GM19324 (cell line): ENCODE measurements around the gene SAMD5.

ENCODE experiments used
- ATAC-seq: cut with Tn5 transposase; IDR thresholded peaks from one replicate; pipeline ENCODE4 v1.9.1; 2021; ENCODE audit warnings: mild to moderate bottlenecking, moderate library complexity; ENCODE audit not compliant: unreplicated experiment, low FRiP score

The SAMD5 gene

GRCh38 chr6:147508042-147508865 is at the start of gene SAMD5:
SAMD5 (plus strand) TSS chr6:147508690; CDS start chr6:147508929, 239 bp downstream.
- ATAC-seq: peak; percentile 49

GRCh38 chr6:147459780-147460179 is 48.7 kb upstream of the SAMD5 start:
- no peak for ATAC-seq

GRCh38 chr6:147463651-147464050 is 44.8 kb upstream of the SAMD5 start:
- no peak for ATAC-seq

- no peak for ATAC-seq
Measured at GRCh38 chr6:147467428-147467827, 41.1 kb upstream of the SAMD5 start.

GRCh38 chr6:147467886-147468285 is 40.6 kb upstream of the SAMD5 start:
- no peak for ATAC-seq

- no peak for ATAC-seq
Measured at GRCh38 chr6:147468634-147469033, 39.9 kb upstream of the SAMD5 start.

GRCh38 chr6:147479857-147480256 is 28.6 kb upstream of the SAMD5 start:
- no peak for ATAC-seq

- no peak for ATAC-seq
Measured at GRCh38 chr6:147486683-147487082, 21.8 kb upstream of the SAMD5 start.

GRCh38 chr6:147497472-147497871 is 11.0 kb upstream of the SAMD5 start:
- no peak for ATAC-seq

- ATAC-seq: no peak
Measured at GRCh38 chr6:147503587-147503986, 4.9 kb upstream of the SAMD5 start.

- no peak for ATAC-seq
Measured at GRCh38 chr6:147504848-147505247, 3.6 kb upstream of the SAMD5 start.

GRCh38 chr6:147506704-147507114 is 1.8 kb upstream of the SAMD5 start:
- no peak for ATAC-seq

- ATAC-seq: no peak
Measured at GRCh38 chr6:147507162-147508041, 1.1 kb upstream of the SAMD5 start.

GRCh38 chr6:147508866-147509608 is 547 bp downstream of the SAMD5 start:
- ATAC-seq: peak; percentile 24

GRCh38 chr6:147509891-147510290 is 1.4 kb downstream of the SAMD5 start:
- ATAC-seq: no peak

- no peak for ATAC-seq
Measured at GRCh38 chr6:147510929-147511590, 2.6 kb downstream of the SAMD5 start.

GRCh38 chr6:147514831-147515230 is 6.3 kb downstream of the SAMD5 start:
- no peak for ATAC-seq

- ATAC-seq: no peak
Measured at GRCh38 chr6:147515327-147515726, 6.8 kb downstream of the SAMD5 start.

GRCh38 chr6:147522597-147522996 is 14.1 kb downstream of the SAMD5 start:
- no peak for ATAC-seq

- no peak for ATAC-seq
Measured at GRCh38 chr6:147525519-147526209, 17.2 kb downstream of the SAMD5 start.
